NCI-H2196 treated with DMSO at 0.1 percent for 48 hours (cell line): ENCODE data around the gene TRIO.
A peak's percentile ranks its signal among the peaks of the same experiment; 100 is the strongest.
"Not testable (repeated sequence)": the region's sequence is repeated elsewhere in the genome, so short reads cannot be mapped to it uniquely, and the experiment has no call there.

Experiments used
- DNase-seq: peaks from one replicate; lab custom pipeline; 2025; ENCODE audit not compliant: unreplicated experiment; lab: John Stamatoyannopoulos, UW

TRIO gene

DNA sequence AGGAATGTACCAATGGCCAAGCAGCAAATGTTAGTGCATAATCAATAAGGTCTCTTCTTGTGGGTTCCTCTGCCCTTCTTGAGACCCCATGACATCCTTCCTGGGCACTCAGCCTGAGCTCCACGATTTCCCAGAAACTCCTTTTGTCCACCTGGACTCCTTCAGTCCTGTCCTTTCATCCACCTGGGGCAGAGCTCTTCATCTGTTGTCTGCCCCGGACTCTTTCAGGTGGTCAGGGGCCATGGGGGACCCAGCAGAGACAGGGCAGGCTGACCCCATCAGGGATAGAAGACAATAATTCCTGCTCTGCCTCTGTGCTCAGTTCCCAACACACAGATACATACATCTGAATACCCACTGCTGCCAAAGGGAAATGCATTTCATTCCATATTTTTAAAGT lies 379.6 kb downstream of the TRIO start:
- no peak for DNase-seq

DNA sequence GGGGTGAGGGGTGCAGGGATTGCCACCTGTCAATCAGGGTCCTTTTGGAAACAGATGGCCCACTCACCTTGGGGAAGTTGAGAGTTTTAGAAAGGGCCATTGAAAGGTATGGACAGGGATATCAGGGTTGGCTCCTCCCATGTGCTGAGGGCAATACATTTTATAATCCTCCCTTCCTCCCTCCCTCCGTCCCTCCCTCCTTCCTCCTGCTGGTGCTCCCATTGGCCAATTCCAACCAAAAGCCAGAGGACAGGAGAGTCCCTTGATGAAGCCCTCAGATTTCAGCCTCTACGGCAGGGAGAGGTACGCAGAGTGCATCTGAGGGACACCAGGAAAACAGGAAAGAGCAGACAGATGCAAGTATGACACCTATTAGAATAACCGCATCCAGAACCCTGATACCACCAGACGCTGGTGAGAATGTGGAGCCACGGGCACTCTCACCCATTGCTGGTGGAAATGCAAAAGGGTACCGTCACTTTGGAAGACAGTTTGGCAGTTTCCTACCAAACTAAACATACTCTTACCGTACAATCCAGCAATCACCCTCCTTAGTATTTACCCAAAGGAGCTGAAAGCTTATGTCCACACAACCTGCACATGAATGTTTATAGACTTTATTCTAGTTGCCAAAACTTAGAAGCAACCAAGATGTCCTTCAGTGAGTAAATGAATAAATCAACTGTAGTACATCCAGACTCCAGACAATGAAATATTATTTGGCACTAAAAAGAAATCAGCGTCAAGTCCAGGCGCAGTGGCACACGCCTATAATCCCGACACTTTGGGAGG lies 380.3 kb downstream of the TRIO start:
- DNase-seq, result no peak

DNA sequence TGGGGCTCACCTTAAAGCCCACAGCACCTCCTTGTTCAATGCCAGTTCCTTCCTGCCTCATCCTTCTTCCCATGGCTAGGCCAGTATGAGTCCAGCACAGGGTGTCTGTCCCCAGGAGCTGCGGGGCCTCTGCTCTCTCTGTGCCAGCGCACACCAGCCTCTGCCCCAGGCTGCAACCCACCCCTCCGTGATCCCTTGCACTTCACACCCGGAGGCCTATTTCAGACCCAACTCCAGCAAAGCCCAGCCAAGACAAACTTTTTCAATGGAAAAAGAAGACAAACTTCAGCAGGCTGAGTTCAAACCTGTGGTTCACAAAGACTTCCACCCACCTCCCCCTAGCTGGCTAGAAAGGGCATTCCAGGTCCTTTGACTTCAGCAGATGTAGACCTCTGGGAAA lies 382.3 kb downstream of the TRIO start:
- no peak for DNase-seq

DNA sequence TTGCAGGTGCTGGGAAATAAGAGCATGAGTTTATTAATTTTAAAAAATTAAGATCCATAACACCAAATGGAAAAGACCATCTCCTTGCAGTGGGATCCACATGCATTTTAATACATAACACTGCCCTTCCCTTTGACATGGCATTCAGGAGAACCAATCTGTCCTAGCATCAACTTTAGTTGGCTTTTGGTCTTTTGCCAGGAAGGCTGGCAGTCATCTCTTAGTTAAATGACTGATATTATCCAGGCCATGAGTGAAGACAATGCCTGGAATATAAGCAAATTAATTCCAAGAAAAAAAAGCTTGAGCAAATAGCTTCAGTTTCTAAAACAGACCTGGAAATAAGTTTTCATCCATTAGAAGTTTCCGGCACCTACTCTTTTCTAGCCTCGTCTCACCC lies 383.4 kb downstream of the TRIO start:
- no peak for DNase-seq

DNA sequence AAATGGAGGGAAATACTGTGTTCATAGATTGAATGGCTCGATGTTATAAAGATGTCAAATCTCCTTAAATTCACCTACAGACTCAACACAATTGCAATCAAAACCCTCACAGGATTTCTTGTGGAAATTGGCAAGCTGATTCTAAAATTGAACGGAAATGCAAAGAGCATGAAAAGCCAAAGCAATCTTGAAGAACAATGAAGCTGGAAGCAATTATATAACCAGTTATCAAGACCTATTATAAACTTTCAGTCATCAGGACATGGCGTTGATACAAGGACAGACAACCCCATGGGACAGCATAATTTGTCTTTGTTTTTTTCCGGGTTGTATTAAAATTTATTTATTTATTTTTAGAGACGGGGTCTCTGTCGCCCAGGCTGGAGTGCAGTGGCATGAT lies 385.0 kb downstream of the TRIO start:
- no peak for DNase-seq

DNA sequence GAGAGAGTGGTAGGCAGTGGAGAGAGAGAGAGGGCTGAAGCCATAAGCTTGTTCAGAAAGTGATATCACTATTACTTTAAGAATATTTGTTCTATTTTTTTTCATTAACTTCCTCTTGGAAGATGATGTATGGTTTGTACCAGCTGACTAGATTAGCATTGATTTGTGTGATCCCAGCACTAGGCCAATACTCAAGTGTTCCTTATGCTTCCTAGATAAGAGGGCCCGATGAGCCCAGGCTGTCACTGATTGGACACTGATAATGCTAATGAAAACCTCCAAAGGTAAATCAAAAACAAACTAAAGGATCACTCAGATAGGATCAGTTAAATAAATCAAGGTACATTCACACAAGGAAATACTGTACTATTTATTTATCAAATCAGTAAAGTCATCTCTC lies 385.8 kb downstream of the TRIO start:
- DNase-seq, result peak; percentile 8

DNA sequence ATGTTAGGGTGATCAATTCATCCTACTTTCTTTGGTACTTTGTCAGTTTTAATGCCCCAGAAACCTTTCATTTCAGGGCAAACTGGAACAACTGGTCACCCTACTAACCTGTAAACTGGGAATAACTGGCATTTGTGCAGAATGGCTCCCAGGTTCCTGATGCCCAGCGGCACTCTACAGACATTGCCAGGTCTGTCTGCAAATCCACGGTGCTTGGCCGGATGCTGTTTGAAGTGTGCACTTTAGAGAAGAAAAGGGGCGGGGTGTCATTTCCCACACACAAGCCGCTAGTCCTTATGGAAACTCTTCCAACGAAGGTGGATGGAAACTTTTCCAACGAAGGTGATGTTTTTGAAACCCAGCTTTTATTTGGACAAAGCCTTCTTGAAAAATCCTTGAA lies 388.5 kb downstream of the TRIO start:
- no peak for DNase-seq

DNA sequence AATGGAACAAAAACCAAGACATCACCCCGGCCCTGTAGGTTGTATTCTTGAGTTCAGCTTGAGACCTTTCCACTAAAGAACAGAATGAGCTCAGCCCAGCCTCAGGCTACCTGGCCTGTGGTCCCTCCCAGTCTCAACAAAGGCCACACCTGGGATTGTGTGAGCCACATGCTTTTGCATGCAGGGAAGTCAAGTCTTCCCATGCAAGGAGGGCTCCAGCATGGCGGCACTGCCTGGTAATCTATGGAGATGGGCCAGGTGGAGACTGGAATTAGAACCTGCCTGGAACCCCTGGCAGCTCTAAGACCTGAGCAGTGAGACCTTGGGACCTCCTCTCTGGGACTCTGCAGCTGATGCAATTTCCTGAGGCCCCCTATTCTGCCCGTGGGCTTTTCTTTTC lies 389.0 kb downstream of the TRIO start:
- no peak for DNase-seq

DNA sequence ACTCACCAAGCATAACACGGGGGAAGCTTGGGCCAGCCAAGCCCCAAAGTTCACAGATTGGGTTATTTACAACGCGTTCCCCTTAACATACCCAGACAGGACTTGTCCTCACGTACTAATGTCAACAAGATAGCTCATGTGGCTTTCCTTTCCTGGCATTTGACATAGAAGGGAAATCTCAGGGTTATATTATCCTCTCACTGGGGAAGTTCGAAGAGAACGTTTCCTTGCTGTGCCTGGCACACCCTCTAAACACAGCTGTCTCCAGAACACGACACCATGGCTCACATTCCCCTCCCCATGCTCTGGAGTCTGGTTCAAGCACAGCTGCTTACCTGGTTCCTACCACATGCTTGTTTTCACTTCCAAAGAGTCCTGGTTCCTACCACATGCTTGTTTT lies 391.6 kb downstream of the TRIO start:
- DNase-seq, result no peak

DNA sequence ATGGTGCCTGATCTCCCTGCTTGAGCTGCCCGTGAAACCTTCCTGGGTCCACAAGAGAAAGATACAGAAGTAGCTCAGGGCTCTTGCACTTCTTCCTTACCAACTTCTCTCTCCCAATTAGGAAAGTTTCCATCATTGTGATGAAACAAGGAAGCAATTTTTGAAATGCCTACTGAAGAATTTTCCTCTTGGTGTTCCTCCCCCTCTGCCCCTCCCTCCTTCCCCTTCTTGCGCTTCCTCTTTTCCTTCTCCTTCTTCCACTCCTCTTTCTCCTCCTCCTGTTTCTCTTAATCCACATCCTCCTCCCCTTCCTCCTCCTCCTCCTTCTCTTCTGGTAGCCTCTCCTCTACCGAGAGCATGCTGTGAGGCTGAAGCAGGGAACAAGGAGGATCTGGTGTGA lies 402.2 kb downstream of the TRIO start:
- DNase-seq, result no peak

DNA sequence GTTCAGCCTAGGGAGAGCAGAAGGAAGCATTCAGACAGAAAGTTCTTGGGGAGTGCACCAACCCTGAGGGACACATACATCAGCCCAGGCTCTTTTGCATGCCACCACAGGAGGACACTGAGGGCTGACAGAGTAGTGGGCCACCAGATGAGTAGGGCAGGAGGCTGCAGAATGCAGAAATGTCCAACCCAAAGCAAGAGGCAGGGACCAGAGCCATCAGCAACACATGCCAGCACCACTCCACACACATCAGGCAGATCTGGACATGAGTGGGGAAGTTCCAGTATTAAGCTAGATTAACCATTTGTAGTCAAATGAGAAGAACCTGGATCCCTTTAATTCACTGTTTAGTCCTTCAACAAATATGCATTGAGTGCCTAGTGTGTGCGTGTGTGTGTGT lies 402.7 kb downstream of the TRIO start:
- DNase-seq, result no peak

DNA sequence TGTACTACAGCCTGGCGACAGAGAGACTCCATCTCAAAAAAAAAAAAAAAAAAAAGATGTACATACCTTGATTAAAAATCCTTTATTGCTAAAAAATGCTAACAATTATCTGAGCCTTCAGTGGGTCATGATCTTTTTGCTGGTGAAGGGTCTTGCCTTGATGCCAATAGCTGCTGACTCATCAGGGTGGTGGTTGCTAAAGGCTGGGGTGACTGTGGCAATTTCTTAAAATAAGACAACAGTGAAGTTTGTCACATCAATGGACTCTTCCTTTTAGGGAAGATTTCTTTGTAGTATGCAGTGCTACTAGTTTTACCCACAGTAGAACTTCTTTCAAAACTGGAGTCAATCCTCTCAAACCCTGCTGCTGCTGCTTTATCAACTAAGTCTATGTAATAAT lies 404.5 kb downstream of the TRIO start:
- DNase-seq, result no peak

DNA sequence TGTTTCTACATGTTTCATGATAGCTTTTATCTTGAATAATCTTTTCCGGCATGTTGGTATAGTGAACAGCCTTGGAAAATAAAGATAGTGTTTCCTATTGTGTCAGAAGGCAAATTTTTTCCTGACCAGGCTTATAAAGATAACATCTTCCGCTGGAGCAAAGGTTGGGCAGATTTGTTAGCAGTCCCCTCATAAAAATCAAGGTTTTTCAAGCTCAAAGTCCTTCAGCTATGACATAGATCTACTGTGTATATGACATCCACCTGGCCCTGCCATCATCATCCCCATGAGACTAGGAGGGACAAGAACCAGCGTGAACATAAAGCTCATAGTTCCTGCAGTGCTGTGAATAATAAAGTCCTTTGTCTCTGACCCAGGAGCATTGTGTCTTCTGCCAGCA lies 408.1 kb downstream of the TRIO start:
- no peak for DNase-seq

DNA sequence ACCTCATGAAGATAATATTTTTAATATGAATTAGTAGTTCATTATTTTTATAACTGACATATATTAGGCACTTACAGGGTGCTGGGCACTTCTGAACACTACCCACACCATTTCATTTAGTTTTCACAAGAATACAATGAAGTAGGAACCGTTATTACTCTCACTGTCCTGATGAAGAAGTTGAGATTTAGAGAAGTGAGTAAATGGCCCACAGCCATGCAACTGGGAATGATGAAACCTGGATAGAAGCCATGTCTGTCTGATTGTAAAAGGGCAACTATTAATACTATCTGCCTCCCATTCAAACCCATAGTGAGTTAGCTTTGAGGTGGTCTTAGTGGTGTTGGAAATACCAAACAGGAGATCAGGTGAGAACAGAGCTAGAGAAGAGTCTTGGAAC lies 408.9 kb downstream of the TRIO start:
- DNase-seq, result no peak

DNA sequence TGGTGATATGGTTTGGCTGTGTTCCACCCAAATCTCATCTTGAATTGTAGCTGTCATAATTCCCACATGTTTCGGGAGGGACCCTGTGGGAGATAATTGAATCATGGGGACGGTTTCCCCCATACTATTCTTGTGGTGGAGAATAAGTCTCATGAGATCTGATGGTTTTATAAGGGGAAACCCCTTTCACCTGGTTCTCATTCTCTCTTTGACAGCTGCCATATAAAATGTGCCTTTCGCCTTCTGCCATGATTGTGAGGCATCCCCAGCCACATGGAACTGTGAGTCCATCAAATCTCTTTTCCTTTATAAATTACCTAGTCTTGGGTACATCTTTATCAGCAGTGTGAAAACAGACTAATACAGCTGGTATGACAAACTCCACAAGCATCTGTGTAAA lies 411.1 kb downstream of the TRIO start:
- DNase-seq, result not testable (repeated sequence)

DNA sequence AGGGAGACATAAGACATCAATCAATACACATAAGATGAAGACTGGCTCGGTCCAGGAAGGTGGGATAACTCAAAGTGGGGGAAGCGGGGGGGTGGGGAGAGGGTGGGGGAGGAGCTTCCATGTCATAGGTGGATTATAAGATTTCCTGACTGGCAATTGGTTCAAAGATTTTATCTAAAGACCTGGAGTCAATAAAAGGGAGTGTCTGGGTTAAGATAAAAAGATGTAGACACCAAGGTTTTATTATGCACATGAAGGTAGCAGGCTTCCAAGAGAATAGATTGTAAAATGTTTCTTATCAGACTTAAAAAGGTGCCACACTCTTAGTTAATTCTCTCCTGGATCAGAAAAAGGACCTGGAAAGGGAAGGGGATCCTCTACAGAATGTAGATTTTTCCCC lies 412.9 kb downstream of the TRIO start:
- no peak for DNase-seq

DNA sequence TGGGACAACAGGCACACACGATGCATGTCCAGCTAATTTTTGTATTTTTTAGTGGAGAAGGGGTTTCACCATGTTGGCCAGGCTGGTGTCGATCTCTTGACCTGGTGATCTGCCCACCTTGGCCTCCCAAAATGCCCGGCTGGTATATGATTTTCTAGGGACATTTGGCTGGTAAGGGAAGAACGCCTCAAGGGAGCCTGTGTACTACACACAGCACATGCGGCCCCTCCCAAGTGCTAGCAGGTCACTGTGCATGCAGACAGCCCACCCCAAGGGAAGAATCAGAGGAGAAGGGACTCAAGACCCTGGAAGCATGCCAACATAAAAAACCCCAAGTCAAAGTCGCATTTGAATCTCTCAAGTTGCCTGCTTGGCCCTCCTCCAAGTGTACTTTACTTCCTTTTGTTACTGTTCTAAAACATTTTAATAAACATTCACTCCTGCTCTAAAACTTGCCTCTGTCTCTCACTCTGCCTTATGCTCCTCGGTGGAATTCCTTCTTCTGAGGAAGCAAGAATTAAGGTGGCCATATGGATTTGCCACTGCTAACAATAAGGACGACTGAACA lies 414.1 kb downstream of the TRIO start:
- no peak for DNase-seq

DNA sequence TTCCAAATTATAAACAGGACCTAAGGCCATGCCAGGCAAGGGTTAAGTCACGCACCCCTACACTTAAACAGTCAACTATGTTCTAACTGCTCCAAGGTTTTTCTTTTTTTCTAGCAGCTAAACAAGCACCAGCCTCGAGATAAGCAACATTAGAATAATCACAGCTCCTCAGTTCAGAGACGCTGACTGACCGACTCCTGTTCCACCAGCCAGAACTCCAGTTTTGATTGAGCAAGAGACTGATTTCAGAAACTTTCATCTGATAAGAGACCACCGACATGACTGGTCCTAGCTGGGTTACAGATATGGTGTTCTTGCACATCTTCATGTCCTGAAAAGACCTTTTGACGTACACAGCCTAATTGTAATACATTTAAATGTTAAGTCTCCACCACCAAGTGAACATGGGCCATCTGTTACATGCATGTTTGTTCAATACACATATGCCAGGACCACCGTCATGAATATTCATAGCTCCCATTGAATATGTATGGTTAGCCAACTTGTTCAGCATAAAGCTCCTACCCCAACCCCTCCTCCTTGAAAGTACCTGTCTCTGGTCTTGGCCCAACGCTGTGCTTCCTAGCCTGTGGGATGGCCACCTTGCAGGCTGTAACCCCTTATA lies 414.8 kb downstream of the TRIO start:
- no peak for DNase-seq
